Stimulated activated CD8-positive, alpha-beta memory T cell treated with anti-CD3 and anti-CD28 coated beads, Interleukin-4, amount 100 ng/mL, for 48 hours (primary cell): ENCODE data around the gene F2RL3.
A peak's percentile ranks its signal among the peaks of the same experiment; 100 is the strongest.

Experiments used
- DNase-seq: peaks from one replicate; pipeline ENCODE4 v3.0.0-alpha.2; 2020

Gene F2RL3

DNA sequence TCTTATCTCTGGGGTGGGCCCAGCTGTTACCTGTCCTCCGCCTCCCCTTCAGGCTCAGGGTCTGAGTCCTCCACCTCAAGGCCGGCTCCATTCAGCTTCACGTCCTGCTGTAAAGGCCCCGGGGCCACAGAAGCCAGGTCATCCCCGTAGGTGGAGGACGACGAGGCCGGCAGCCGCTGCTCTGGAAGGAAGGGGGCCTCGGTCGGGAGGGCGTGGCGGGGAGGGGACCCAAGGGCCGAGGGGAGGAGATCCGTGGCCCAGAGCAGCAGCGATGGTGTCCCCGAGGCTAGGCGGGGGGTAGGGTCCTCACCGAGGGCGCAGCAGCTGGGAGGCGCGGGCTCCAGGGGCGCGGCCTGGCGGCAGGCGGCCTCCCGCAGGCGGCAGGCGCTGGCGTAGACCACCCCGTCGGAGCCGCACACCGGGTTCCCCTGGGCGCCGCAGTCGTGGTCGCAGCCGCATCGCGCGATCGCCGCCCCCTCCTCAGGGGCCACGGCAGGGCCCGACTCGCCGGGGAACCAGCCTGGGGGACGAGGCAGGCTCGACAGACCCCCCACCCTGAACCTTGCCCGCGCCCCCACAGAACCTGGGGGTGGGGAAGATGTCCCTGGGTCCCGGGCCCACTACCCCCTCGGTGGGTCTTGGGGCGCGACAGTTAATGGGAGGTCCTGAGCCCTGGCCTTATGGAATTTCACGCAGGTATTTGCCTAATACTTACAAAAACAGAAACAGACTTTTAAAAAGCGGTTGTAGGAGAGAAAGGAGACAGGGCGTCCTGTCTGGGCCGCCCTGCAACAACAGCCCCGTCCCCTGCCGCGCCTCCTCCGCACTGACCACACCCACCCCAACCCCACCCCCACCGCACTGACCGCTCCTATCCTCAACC lies 7.6 kb downstream of the F2RL3 start:
- DNase-seq = no peak

DNA sequence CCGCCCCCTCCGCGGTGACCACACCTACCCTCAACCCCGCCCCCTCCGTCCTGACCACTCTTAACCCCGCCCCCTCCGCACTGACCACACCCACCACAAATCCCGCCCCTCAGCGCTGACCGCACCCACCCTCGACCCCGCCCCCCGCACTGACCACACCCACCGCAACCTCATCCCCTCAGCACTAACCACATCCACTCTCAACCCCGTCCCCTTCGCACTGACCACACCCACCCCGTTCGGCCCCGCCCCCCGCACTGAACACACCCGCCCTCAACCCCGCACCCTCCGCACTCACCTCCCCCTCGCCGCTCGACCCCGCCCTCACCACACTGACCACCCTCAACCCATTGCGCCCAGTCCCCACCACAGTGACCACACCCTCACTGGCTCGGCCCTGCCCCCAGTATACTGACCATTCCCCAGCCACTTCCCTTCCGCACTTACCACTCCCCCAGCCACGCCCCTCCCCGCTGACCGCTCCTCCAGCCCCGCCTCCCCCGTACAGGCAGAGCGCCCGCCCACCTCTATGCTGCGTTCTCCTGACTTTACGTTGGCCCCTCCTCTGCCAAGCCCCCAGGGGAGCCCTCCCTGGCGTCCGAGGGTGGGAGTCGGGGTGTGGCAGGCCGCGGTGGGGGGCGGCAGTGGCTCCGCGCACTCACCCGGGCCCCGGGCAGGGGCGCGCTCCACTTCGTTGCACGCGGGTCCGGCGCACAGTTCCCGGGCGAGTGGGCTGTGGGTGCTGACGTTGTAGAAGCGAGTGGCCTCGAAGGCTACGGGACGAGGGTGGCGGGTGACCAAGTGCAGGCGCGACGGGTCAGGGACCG lies 8.4 kb downstream of the F2RL3 start:
- peak; percentile 86 for DNase-seq

DNA sequence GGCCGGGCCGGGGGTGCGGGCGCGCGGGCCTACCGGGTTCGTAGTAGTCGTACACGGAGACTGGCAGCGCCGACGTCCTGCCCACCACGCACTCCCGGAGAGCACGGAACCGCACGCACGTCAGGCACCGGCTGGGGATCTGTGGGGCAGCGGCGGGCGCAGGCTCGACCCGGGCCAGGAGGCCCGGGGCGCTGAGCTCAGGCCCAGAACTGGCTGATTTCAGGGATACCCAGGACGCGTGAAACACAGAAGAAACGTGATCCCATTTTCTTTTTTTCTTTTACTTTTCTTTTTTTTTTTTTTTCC lies 9.0 kb downstream of the F2RL3 start:
- peak; percentile 36 for DNase-seq

DNA sequence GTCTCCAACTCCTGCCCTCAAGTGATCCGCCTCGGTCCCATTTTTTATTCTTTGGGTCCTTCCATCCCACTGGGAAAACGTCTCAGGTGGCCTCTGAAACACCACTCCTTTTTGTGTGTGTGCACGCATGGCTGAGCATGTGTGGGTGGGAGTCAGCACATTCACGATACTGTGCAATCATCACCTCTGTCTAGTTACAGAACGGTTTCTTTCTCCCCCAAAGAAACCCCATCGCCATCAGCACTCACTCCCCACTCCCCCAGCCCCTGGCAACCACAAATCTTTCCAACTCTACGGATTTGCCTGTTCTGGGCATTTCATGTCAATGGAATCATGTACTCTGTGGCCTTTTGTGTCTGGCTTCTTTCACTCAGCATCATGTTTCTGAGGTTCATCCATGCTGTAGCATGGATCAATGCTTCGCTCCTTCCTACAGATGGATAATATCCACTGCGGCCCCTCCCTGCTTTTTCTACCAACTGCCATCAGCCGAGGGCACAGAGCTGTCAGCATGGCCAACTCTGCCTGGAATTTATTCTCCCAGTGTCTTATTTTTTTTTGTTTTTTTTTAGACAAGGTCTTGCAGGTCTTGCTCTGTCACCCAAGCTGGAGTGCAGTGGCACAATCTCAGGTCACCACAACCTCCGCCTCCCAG lies 9.7 kb downstream of the F2RL3 start:
- no peak for DNase-seq

DNA sequence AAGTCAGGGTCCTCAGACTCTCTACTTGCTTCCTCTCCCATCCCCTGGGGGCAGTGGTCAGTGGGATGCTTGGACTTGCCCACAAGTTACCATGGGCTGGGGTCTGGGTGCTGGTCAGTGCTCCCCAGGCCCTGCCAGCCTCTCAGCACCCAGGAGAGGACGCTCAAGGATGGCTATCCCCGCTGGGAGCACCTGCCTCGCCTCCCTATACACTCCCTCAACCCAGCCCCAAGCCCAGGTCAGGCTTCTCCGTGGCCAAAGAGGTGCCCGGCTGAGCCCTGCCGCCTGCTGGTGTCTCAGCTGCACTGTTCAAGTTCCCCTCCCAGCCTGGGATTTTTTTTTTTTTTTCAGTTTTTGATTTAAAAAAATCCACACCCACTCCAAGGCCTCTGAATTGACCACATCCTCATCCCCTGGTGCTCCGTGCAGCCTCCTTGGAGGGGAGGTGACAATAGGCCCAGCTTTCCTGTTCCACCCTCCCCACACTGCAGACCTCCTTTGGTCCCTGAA lies 10.8 kb downstream of the F2RL3 start:
- peak; percentile 58 for DNase-seq

DNA sequence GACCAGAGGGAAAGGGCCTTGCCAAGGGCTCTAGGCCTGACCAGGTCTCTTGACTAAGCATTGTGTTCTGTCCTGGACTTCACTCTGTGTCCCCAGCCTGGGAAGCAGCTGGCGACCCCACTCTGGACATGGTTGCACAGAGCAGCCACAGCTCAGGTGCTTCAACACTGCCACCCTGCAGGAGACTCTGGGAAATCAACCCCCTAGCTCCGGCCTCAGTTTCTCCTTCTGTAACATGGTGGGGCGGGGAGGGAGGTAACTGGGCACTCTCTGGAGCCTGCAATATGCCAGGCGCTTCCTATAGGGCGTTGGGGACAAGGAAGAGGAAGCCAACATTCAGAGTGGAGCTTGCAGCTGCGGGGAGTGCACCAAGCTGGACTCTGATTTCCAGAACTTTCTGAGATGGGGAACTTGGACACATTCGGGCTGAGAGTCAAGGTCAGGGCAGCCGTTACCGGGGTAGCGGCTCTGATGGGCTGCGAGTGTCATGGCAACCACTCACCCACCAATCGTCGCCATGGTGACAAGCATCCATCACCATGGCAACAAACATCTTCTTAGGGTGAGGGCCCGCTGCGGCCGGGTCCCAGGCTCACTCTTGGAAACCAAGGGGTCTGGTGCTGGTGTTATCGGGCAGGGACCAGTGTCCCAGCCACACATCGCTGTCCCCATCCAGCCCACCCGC lies 12.8 kb downstream of the F2RL3 start:
- DNase-seq = no peak

DNA sequence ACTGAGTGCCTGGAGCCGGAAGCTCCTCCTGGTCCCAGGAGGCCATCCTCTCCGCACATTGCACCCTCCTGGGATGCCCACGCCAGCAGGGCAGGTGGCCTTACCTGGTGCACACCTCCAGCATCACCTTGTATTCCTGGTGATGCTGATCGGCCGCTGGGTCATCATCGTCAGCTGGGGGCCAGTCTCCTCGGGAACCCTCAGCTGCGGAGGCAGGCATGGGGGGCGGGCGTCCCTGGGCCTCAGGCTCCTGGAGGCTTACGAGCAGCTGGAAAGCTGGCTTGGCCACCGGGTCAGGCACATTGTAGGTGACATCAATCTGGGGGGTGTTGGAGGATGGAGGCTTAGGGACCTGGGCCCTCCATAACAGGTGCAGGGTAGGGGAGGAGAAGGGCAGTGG lies 13.7 kb downstream of the F2RL3 start:
- DNase-seq = no peak

DNA sequence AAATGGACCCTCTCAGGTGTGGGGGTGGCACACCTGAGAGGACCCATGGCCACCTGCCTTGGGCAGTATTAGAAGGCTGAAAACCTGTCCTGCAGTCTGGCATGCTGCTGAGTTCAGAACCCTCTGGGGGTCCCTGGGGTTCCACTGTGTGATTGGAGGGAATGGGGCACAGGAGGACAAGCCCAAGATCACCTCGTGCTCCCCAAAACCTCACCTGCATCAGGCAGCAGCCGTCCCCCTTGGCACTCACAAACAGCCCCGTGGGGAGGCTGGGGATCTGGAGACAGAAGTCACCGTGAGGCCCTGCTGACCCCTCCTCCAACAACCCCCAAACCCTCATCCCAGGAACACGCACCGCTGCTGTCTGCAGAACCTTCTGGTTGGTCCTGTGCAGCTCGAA lies 14.5 kb downstream of the F2RL3 start:
- no peak for DNase-seq

DNA sequence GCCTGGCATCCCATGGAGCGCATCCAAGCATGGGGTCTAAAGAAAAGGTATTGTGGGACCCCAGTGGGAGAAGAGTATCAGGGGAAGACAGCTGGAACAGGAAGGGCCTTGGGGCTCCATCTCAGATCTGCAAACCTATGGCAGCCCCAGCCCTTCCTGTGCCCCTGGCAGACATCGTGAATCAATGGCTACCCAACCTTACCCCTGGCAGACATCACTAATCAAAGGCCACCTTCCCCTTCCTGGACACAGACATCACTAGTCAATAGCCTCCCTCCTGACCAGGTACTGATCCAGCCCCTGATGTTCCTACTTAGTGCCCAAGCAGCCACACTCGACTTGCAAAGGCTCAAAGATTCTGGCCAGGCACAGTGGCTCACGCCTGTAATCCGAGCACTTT lies 15.8 kb downstream of the F2RL3 start:
- no peak for DNase-seq

DNA sequence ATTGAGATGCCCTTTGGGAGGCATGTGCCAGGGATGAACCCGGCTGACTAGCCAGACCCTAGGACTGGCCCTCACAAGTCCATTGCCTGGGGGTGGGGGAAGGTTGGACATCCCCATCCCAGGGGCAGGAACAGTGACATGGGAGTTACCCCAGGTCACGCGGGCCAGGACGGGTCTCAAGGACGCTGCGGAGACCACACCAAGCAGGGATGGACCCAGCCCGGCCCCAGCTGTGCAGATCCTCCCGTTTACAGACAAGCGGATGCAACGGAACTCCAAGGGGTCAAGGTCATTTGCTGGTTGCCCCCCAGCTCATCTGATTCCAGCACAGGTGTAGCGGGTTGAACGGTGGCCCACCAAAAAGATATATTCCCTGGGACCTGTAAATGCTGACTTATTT lies 20.0 kb downstream of the F2RL3 start:
- no peak for DNase-seq

DNA sequence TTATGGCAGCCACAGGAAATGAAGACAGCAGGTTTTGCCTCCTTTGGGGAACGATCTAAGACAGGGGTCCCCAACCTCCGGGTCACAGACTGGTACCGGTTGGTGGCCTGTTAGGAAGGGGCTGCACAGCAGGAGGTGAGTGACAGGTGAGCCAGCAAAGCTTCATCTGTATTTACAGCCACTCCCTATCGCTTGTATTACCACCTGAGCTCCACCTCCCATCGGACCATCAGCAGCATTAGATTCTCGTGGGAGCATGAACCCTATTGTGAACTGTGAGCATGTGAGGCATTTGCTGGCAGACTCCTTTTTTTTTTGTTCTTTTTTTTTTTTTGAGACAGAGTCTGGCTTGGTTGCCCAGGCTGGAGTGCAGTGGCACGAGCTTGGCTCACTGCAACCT lies 22.2 kb downstream of the F2RL3 start:
- no peak for DNase-seq

DNA sequence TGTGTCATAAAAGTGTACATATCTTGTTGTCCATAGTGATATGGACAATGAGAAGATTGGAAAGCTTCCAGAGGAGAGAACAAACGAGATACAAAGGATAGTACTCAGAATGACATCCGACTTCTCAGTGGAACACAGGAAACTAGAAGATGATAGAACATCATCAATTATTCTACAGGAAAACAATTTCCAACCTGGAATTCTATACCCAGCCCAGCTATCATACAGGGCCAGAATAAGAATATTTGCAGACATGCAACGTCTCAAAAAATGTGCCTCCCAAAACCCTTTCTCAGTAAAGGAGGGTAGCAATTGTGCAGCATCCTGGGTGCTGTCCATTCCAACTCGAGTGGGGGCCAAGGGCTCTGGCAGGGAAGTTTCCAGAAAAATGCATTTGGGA lies 24.0 kb downstream of the F2RL3 start:
- no peak for DNase-seq

DNA sequence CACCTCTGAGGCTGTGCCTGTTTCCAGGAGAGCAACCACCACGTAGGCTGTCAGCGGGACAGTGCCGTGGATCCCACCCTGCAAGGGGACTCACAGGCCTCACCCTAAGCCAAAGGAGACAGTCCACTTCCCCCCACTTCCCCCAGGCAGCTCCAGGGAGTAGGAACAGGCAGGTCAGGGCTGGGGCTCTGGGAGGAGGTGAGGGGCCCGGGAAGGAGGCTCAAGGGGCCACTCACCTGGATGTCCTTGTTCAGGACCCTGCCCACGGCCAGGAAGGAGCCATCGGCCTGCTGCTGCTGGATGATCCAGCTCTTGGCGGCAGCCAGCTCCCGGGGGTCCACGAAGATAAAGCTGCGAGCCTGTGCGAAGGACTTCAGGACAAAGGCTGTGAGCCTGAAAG lies 25.6 kb downstream of the F2RL3 start:
- DNase-seq = no peak

DNA sequence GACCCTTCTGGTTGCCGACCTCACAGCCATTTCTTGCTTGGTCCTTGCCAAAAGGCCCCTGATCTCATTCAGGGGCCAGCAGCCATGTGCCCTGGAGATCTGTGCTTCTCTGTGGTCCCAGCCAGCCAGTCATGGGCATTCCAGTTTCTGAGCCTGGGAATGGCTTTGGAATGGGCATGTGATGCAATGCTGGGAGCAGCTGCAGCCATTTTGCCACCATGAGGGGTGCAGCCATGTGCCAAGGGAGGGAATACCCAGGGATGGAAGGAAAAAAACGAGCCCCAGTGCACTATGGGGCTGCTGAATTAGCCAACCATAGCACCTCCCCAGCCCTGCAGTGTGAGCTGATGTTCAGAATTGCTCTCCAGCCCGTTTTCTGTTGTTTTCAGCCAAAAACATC lies 26.3 kb downstream of the F2RL3 start:
- DNase-seq = no peak

DNA sequence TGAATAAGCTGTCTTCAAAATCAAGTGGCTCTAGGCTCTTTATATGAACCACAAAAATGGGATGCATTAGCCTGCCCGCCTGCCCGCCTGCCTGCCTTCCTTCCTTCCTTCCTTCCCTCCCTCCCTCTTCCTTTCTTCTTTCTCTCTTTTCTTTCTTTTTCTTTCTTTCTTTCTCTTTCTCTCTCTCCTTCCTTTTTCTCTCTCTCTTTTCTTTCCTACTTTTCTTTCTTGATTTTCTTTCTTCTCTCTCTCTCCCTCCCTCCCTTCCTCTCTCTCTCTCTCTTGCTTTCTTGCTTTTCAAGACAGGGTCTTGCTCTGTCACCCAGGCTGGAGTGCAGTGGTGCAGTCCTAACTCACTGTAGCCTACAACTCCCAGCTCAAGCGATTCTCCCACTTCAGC lies 26.9 kb downstream of the F2RL3 start:
- no peak for DNase-seq

DNA sequence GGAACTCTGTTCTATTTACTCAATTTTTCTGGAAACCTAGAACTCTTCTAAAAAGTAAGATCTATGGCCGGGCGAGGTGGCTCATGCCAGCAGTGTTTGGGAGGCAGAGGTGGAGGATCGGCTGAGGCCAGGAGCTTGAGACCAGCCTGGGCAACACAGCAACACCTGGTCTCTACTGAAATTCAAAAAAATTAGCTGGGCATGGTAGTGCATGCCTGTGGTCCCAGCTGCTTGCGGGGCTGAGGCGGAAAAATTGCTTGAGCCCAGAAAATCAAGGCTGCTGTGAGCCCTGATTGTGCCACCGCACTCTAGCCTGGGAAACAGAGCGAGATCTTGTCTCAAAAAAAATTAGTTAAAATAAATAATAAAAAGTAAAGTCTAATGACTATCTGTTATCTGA lies 28.6 kb downstream of the F2RL3 start:
- no peak for DNase-seq

DNA sequence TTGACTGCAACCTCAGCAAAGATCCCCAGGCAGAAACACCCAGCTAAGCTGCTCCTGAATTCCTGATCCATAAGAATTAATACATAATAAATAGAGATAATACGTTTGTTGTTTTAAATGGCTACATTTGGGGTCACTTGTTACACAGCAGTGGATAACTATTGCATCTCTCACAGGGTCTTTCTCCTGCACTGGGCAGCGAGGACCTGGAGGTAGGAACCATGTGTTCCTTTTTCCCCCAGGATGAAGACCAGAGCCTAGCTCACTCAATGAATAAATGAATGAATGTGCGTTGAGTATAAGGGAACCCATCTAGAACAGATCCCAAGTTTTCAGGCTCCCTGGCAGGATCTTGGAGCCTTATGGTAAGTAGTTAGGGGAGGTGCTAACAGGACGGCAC lies 30.7 kb downstream of the F2RL3 start:
- DNase-seq = no peak

DNA sequence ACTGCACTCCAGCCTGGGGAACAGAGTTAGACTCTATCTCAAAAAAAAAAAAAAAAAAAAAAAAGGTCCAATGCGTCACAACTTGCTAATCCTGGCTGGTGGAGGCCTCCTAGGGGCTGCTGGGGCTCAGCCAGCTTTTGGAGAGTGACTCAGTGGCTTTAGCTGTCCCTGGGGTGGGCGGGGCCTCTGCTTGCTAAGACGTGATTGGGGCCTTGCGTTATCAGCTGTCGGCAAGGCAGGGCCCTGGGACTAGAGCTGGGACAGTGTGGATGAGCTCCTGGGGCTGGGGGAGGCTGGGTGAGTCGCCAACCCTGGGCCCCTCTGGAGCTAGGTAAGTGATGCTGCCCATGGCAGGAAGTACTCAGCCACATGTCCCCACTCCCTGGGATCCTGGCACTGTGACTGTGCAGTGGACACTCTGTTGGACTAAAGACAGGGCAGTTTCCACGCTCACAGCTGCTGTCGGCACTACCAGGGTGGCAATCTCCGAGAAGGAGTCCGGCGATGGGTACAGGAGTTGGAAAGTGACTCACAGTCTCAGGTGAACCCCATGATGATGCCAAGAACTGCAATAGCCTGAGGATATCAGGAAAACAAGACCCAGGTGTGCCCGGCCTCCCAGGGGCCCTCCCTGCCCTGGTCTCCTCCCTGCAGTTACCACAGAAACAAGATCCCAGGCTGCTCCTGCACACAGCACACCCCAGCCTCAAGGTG lies 32.2 kb downstream of the F2RL3 start:
- DNase-seq = no peak

DNA sequence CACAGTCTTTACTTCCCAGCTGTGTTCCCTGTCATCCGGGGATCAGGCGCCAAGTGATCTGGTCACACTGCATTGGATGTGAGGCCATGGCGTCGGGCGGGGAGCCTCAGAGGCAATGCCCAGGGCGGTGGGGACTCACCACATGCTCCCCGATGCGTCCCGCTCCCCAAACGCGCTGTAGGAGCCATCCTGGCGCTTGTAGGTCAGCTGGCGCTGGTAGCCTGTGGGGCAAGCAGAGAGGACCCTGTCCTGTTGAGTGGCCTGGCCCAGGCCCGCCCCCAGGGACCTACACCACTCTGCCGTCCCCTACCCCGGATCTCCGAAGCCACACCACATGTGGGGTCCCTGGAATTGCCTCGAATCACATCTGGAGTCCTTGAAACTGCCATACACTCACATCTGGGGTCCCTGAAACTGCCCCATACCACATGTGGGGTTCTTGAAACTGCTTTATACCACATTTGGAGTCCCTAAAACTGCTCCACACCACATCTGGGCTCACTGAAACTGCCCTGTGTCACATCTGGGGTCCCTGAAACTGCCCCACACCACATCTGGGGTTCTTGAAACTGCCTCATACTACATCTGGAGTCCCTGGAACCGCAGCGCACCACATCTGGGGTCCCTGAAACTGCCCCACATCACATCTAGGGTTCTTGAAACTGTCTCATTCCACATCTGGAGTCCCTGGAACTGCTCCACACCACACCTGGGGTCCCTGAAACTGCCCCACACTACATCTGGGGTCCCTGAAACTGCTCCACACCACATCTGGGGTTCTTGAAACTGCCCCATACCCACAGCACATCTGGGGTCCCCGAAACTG lies 33.2 kb downstream of the F2RL3 start:
- no peak for DNase-seq

DNA sequence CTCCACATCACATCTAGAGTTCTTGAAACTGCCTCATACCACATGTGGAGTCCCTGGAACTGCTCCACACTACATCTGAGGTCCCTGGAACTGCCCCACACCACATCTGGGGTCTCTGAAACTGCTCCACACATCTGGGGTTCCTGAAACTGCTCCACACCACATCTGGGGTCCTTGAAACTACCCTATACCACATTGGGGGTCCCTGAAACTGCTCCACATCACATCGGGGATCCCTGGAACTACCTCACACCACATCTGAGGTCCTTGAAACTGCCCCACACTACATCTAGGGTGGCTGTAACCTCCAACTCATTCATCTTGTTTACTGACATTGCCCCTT lies 33.8 kb downstream of the F2RL3 start:
- no peak for DNase-seq

DNA sequence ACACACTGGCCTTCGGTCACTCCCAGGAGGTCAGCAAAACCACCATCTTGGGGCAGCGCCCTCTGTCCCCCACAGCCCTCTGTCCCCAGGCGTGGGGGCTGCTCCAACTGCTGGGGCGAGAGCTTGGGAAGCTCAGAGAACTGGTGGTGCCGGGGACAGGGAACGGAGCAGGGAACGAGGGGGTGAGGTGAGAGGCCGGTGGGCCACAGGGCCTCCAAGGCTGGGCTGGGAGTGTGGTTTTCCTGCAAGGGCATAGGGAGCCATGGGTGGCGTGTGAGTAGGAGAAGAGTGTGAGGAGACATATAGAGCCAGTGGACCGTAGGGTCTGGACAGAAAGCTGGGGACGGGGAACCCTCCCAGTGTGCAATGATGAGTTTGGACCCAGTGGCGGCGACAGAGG lies 34.1 kb downstream of the F2RL3 start:
- no peak for DNase-seq

DNA sequence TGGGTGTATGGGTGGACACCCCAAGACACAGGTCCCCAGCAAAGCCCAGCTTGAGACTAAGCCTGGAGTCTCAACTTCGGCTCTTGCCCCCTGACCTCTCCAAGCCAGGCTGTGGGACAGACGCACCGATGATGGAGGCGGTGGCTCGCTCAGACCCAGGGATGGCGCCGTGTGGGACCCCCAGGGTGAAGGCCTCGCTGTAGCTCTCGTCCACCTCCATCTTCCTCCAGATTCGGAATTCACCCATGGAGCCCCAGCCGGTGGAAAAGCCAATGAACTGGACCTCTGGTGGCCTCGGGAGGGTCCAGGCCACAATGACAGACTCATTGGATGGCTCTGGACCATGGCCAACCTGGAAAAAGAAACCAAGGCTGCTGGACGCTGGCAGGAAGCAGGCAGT lies 39.1 kb downstream of the F2RL3 start:
- DNase-seq = no peak
